H9 (cell line): ENCODE data around the gene COL19A1. TPM values are rescaled to one million over a fixed set of nuclear protein-coding genes. Genes with fewer than 3 reads are reported as not detected.

Experiments used
- DNase-seq: peaks from one replicate; pipeline ENCODE4 v3.0.0-alpha.2; 2017
- H2AFZ ChIP-seq: one replicate; pipeline ENCODE4 v1.6.1; 2013; ENCODE audit warnings: mild to moderate bottlenecking, low read length, control low read depth, moderate library complexity
- H2AK5ac ChIP-seq: 2 replicates; pipeline ENCODE4 v1.6.1; 2013; ENCODE audit warnings: low read length, control low read depth, mixed read lengths; ENCODE audit not compliant: insufficient read length
- H2BK120ac ChIP-seq: one replicate; pipeline ENCODE4 v1.6.1; 2013; ENCODE audit warnings: low read depth, mild to moderate bottlenecking, low read length, control low read depth, inconsistent platforms; ENCODE audit not compliant: poor library complexity, severe bottlenecking
- H2BK12ac ChIP-seq: 2 replicates; pipeline ENCODE4 v1.6.1; 2013; ENCODE audit warnings: low read length, control low read depth, mixed read lengths, low read depth; ENCODE audit not compliant: insufficient read length
- H2BK15ac ChIP-seq: 2 replicates; pipeline ENCODE4 v1.6.1; 2013; ENCODE audit warnings: low read depth, low read length, control low read depth
- H2BK20ac ChIP-seq: one replicate; pipeline ENCODE4 v1.6.1; 2013; ENCODE audit warnings: low read depth, mild to moderate bottlenecking, low read length, control low read depth, inconsistent platforms; ENCODE audit not compliant: poor library complexity, severe bottlenecking
- H2BK5ac ChIP-seq: 2 replicates; pipeline ENCODE4 v1.6.1; 2013; ENCODE audit warnings: low read length, control low read depth, mixed read lengths; ENCODE audit not compliant: insufficient read length
- H3K14ac ChIP-seq: 2 replicates; pipeline ENCODE4 v1.6.1; 2013; ENCODE audit warnings: low read length, control low read depth; ENCODE audit not compliant: insufficient read depth
- H3K18ac ChIP-seq: 2 replicates; pipeline ENCODE4 v1.6.1; 2013; ENCODE audit warnings: low read depth, mild to moderate bottlenecking, mixed read lengths, low read length, control low read depth; ENCODE audit not compliant: insufficient read length
- H3K23ac ChIP-seq: 2 replicates; pipeline ENCODE4 v1.6.1; 2013; ENCODE audit warnings: low read length, control low read depth, mixed read lengths, low read depth; ENCODE audit not compliant: insufficient read length
- H3K23me2 ChIP-seq: 2 replicates; pipeline ENCODE4 v1.6.1; 2013; ENCODE audit warnings: low read depth, mild to moderate bottlenecking, mixed read lengths, low read length, control low read depth; ENCODE audit not compliant: insufficient read length, poor library complexity, severe bottlenecking
- H3K27ac ChIP-seq: 2 replicates; pipeline ENCODE4 v1.5.1; 2013; ENCODE audit warnings: low read length, control low read depth, mixed read lengths, low read depth; ENCODE audit not compliant: insufficient read length
- H3K27me3 ChIP-seq: 2 replicates; pipeline ENCODE4 v1.6.1; 2013; ENCODE audit warnings: low read length, control low read depth, inconsistent platforms; ENCODE audit not compliant: insufficient read depth
- H3K4ac ChIP-seq: 2 replicates; pipeline ENCODE4 v1.6.1; 2013; ENCODE audit warnings: low read depth, mild to moderate bottlenecking, control low read depth, inconsistent platforms, low read length, moderate library complexity
- H3K4me1 ChIP-seq: 2 replicates; pipeline ENCODE4 v1.6.1; 2013; ENCODE audit warnings: low read length, control low read depth, inconsistent platforms; ENCODE audit not compliant: insufficient read depth
- H3K4me2 ChIP-seq: 2 replicates; pipeline ENCODE4 v1.6.1; 2013; ENCODE audit warnings: low read length, control low read depth, mixed read lengths; ENCODE audit not compliant: insufficient read length, insufficient read depth
- H3K56ac ChIP-seq: 2 replicates; pipeline ENCODE4 v1.6.1; 2013; ENCODE audit warnings: low read depth, mild to moderate bottlenecking, mixed read lengths, low read length, control low read depth; ENCODE audit not compliant: insufficient read length
- H3K79me1 ChIP-seq: 2 replicates; pipeline ENCODE4 v1.6.1; 2013; ENCODE audit warnings: low read depth, mild to moderate bottlenecking, moderate library complexity, low read length, control low read depth, inconsistent platforms; ENCODE audit not compliant: insufficient read depth, poor library complexity, severe bottlenecking
- H3K79me2 ChIP-seq: 2 replicates; pipeline ENCODE4 v1.6.1; 2013; ENCODE audit warnings: low read length, control low read depth, inconsistent platforms; ENCODE audit not compliant: insufficient read depth
- H3K9ac ChIP-seq: 2 replicates; pipeline ENCODE4 v1.6.1; 2013; ENCODE audit warnings: low read length, control low read depth, mixed read lengths; ENCODE audit not compliant: insufficient read length; ENCODE audit errors: extremely low read depth
- H3K9me3 ChIP-seq: one replicate; pipeline ENCODE4 v1.6.1; 2013; ENCODE audit warnings: low read depth, low read length, inconsistent platforms; ENCODE audit not compliant: control insufficient read depth
- H3T11ph ChIP-seq: one replicate; pipeline ENCODE4 v1.6.1; 2013; ENCODE audit warnings: mild to moderate bottlenecking, low read length, control low read depth, inconsistent platforms
- H4K20me1 ChIP-seq: one replicate; pipeline ENCODE4 v1.6.1; 2013; ENCODE audit not compliant: control insufficient read depth, insufficient read length, insufficient read depth
- H4K5ac ChIP-seq: 2 replicates; pipeline ENCODE4 v1.6.1; 2013; ENCODE audit warnings: low read depth, mild to moderate bottlenecking, mixed read lengths, low read length, control low read depth; ENCODE audit not compliant: insufficient read length
- H4K8ac ChIP-seq: replicated peaks from 2 replicates; pipeline ENCODE4 v1.6.1; 2013; ENCODE audit warnings: low read length, control low read depth, mixed read lengths, low read depth; ENCODE audit not compliant: insufficient read length
- H4K91ac ChIP-seq: 2 replicates; pipeline ENCODE4 v1.6.1; 2013; ENCODE audit warnings: low read depth, mild to moderate bottlenecking, moderate library complexity, mixed read lengths, low read length, control low read depth; ENCODE audit not compliant: insufficient read length
- H3K27ac Mint-ChIP-seq, 3 experiments: 2 replicates in 2 of 3; 3 replicates in 1 of 3; pipeline ENCODE4 v1.8.0; 2020 to 2021; ENCODE audit warnings: mixed read lengths in 3 of 3, mild to moderate bottlenecking in 1 of 3, moderate library complexity in 1 of 3
- H3K27me3 Mint-ChIP-seq: 2 replicates; pipeline ENCODE4 v1.8.0; 2021; ENCODE audit warnings: low read depth, mild to moderate bottlenecking, moderate library complexity, mixed read lengths
- H3K36me3 Mint-ChIP-seq, 3 experiments: 2 replicates in 2 of 3; 3 replicates in 1 of 3; pipeline ENCODE4 v1.8.0; 2020 to 2021; ENCODE audit warnings: low read depth in 3 of 3, mixed read lengths in 3 of 3; ENCODE audit not compliant: insufficient read depth in 1 of 3
- H3K4me1 Mint-ChIP-seq, 2 experiments: 2 replicates each; pipeline ENCODE4 v1.8.0; 2020; ENCODE audit warnings: mixed read lengths in 2 of 2
- H3K4me3 Mint-ChIP-seq, 2 experiments: 2 replicates in 1 of 2; 3 replicates in 1 of 2; pipeline ENCODE4 v1.8.0; 2020 to 2021; ENCODE audit warnings: mild to moderate bottlenecking in 2 of 2, mixed read lengths in 2 of 2, moderate library complexity in 1 of 2
- H3K9me3 Mint-ChIP-seq, 2 experiments: 2 replicates in 1 of 2; 3 replicates in 1 of 2; pipeline ENCODE4 v1.8.0; 2020; ENCODE audit warnings: mild to moderate bottlenecking in 2 of 2, mixed read lengths in 2 of 2, moderate library complexity in 1 of 2
- WGBS: extraction: QIAGEN DNeasy Blood & Tissue Kit; methylation state at CpG from one replicate; pipeline ENCODE4 v1.1.7; 2013; ENCODE audit warnings: missing lambda C conversion rate, low lambda C conversion rate, mixed read lengths; ENCODE audit not compliant: insufficient read length; ENCODE audit errors: extremely low coverage; 5-methylcytosine and 5-hydroxymethylcytosine counted together
- total RNA-seq: library from RNA; stranded (reverse); gene quantifications from 2 replicates; pipeline ENCODE4 v1.2.1, GENCODE V29; 2021
- TF ChIP-seq, protein P1 (sequence below): fragments of 200-600 bp; sonication (generic); conservative IDR thresholded peaks from 3 replicates; pipeline ENCODE4 v1.8.0; 2021; ENCODE audit warnings: antibody characterized with exemption, mild to moderate bottlenecking

COL19A1 gene
- total RNA-seq, 1 experiment from 2014 or later: not detected

- no peak for DNase-seq
- TF ChIP-seq, protein P1, sequence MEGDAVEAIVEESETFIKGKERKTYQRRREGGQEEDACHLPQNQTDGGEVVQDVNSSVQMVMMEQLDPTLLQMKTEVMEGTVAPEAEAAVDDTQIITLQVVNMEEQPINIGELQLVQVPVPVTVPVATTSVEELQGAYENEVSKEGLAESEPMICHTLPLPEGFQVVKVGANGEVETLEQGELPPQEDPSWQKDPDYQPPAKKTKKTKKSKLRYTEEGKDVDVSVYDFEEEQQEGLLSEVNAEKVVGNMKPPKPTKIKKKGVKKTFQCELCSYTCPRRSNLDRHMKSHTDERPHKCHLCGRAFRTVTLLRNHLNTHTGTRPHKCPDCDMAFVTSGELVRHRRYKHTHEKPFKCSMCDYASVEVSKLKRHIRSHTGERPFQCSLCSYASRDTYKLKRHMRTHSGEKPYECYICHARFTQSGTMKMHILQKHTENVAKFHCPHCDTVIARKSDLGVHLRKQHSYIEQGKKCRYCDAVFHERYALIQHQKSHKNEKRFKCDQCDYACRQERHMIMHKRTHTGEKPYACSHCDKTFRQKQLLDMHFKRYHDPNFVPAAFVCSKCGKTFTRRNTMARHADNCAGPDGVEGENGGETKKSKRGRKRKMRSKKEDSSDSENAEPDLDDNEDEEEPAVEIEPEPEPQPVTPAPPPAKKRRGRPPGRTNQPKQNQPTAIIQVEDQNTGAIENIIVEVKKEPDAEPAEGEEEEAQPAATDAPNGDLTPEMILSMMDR: no peak
- H4K91ac ChIP-seq: no peak overlapping the region
These were observed 268.2 kb downstream of the COL19A1 start for GRCh38 chr6:70134542-70134941.

More at GRCh38 chr6:70134542-70134941, 268.2 kb downstream of the COL19A1 start:
- Mint-ChIP-seq H3K9me3 (no peaks in the 10 kb centered on the region), H3K27me3 (no peaks in the 10 kb centered on the region; the same call in 1 of the 2 replicates), H3K36me3 (no peaks in the 10 kb centered on the region), H3K27ac (no peak overlapping the region; a peak in 1 of 7 replicates), H3K4me3 (no peak overlapping the region), H3K4me1 (peaks cover 38 to 45% of the 10 kb centered on the region in 2 experiments)
- Histone ChIP-seq H3K27me3 (no peaks in the 10 kb centered on the region), H3K23me2 (no peaks in the 10 kb centered on the region), H3K23ac (no peak overlapping the region), H3K4me1 (peaks cover 12% of the 10 kb centered on the region; the same call in 1 of the 2 replicates), H2BK5ac (no peak overlapping the region), H3K9ac (no peak overlapping the region), H4K5ac (no peak overlapping the region), H3K79me1 (no peaks in the 10 kb centered on the region), H3K4ac (no peak overlapping the region), H2BK120ac (no peak overlapping the region), H2AFZ (no peak overlapping the region), H3T11ph (no peak overlapping the region), H2BK20ac (no peak overlapping the region), H4K20me1 (no peaks in the 10 kb centered on the region), H3K56ac (no peak overlapping the region), H2BK12ac (no peak overlapping the region), H3K18ac (no peak overlapping the region), H3K9me3 (no peaks in the 10 kb centered on the region), H3K79me2 (no peaks in the 10 kb centered on the region), H2AK5ac (no peak overlapping the region), H3K14ac (no peak overlapping the region), H2BK15ac (no peak overlapping the region), H3K27ac (no peak overlapping the region), H4K8ac (no peak overlapping the region), H3K4me2 (no peak overlapping the region)
- WGBS: no CpG with 5 or more reads among the region's 2 CpGs
